Ecto neural progenitor cell (in vitro differentiated cells): ENCODE data around the gene PRSS57.

Experiments used
- DNase-seq: peaks from one replicate; pipeline ENCODE4 v3.0.0-alpha.2; 2018; ENCODE audit warnings: low spot score

PRSS57 gene

GRCh38 chr19:694481-695351 is 536 bp downstream of the PRSS57 start:
- DNase-seq, result no peak

- no peak for DNase-seq
Measured at GRCh38 chr19:690203-690602, 5.0 kb downstream of the PRSS57 start.

GRCh38 chr19:688992-689391 is 6.3 kb downstream of the PRSS57 start:
- DNase-seq, result no peak

GRCh38 chr19:688214-688613 is 7.0 kb downstream of the PRSS57 start:
- no peak for DNase-seq

- DNase-seq, result no peak
Measured at GRCh38 chr19:687569-688166, 7.6 kb downstream of the PRSS57 start.

- no peak for DNase-seq
Measured at GRCh38 chr19:686589-687297, 8.5 kb downstream of the PRSS57 start.

- DNase-seq, result no peak
Measured at GRCh38 chr19:685454-685931, 9.8 kb downstream of the PRSS57 start.

GRCh38 chr19:682678-683320 is 12.5 kb downstream of the PRSS57 start:
- no peak for DNase-seq

GRCh38 chr19:681029-682019 is 13.9 kb downstream of the PRSS57 start:
- DNase-seq, result no peak

- DNase-seq, result peak; percentile 100
Measured at GRCh38 chr19:680287-681028, 14.8 kb downstream of the PRSS57 start.

- DNase-seq, result peak; percentile 77
Measured at GRCh38 chr19:679418-680286, 15.6 kb downstream of the PRSS57 start.

GRCh38 chr19:678791-679388 is 16.4 kb downstream of the PRSS57 start:
- DNase-seq, result peak; percentile 59

GRCh38 chr19:677601-678436 is 17.4 kb downstream of the PRSS57 start:
- DNase-seq, result peak; percentile 47

- no peak for DNase-seq
Measured at GRCh38 chr19:677201-677600, 18.1 kb downstream of the PRSS57 start.

- DNase-seq, result peak; percentile 54
Measured at GRCh38 chr19:676339-677105, 18.7 kb downstream of the PRSS57 start, which contains the start of gene FSTL3. FSTL3 (plus strand) TSS chr19:676392; CDS start chr19:676424, 32 bp downstream.

GRCh38 chr19:676007-676338 is 19.3 kb downstream of the PRSS57 start:
- no peak for DNase-seq
